OCI-LY1 (cell line): ENCODE results near the gene CALHM1.

ENCODE experiments used
- CTCF ChIP-seq: fragments of 200-600 bp; sonication (generic), shearing (Covaris generic); IDR thresholded peaks from 2 replicates; pipeline ENCODE4 v1.5.1; 2017; ENCODE audit warnings: mild to moderate bottlenecking, antibody characterized with exemption, low read length, moderate library complexity, mixed read lengths
- EZH2 ChIP-seq: fragments of 200-600 bp; sonication (generic), shearing (Covaris generic); IDR thresholded peaks from 2 replicates; pipeline ENCODE4 v1.8.0; 2017; ENCODE audit warnings: borderline replicate concordance, mixed run types, mild to moderate bottlenecking, antibody characterized with exemption, low read length, moderate library complexity, mixed read lengths

- TF ChIP-seq CTCF (no peak), EZH2 (no peak)
Observed at GRCh38 chr10:103417601-103418000, 41.1 kb downstream of the CALHM1 start.
